ENCODE measurements around the gene RPTOR. TPM values are rescaled to one million over a fixed set of nuclear protein-coding genes. Genes with fewer than 3 reads are reported as not detected.

RPTOR gene
- total RNA-seq, 6 donors from 2014 or later, result 26.8 to 109 (median 36.8) TPM

GRCh38 chr17:80969674-80970043, 425.0 kb downstream of the RPTOR start:
- peaks cover 12 to 28% (median 25%) of the 10 kb centered on the region in 4 donors for H3K4me1 ChIP-seq
- no peak for DNase-seq
- peak overlapping the region in 1 of 4 donors; percentile 11 for H3K4me3 ChIP-seq
- TF ChIP-seq POLR2AphosphoS5 (IDR thresholded peaks at IDR 0.05), result no peak
- TF ChIP-seq EP300 (IDR thresholded peaks at IDR 0.05), result no peak
- TF ChIP-seq POLR2A (IDR thresholded peaks at IDR 0.05), result no peak
- TF ChIP-seq CTCF (IDR thresholded peaks at IDR 0.05), result no peak
- H3K27me3 ChIP-seq, result no peaks in the 10 kb centered on the region
- whole genome bisulfite sequencing, 2 donors, result 80 to 90% methylated on average over 7 of the region's 10 CpGs
- ATAC-seq (ENCODE audit: low FRiP score in 2 of 2), result no peak
- peaks cover 0 to 16% (median 6%) of the 10 kb centered on the region in 4 donors for H3K36me3 ChIP-seq
- H3K27ac ChIP-seq, result peak overlapping the region in 1 of 4 donors; percentile 75
- no peaks in the 10 kb centered on the region for H3K9me3 ChIP-seq

- Histone ChIP-seq H3K4me1 (peaks cover 12 to 28% (median 25%) of the 10 kb centered on the region in 4 donors), H3K4me3 (no peak overlapping the region), H3K9me3 (no peaks in the 10 kb centered on the region), H3K27me3 (no peaks in the 10 kb centered on the region), H3K36me3 (peaks cover 0 to 11% (median 2%) of the 10 kb centered on the region in 4 donors), H3K27ac (peak overlapping the region in 1 of 4 donors; percentile 75)
- DNase-seq (peak in 1 of 2 donors; percentile 65), ATAC-seq (ENCODE audit: low FRiP score in 2 of 2) (peak; percentile 48 to 49)
- 52% methylated on average over 18 of the region's 20 CpGs; no CpG with 5 or more reads in 1 of the 2 donors for WGBS, 2 donors
- TF ChIP-seq CTCF (IDR thresholded peaks at IDR 0.05) (peak in 3 of 6 experiments; percentile 44 to 54 (median 52)), POLR2AphosphoS5 (IDR thresholded peaks at IDR 0.05) (no peak)
These were observed 425.6 kb downstream of the RPTOR start for GRCh38 chr17:80970044-80970761.

GRCh38 chr17:80970762-80971703, 426.4 kb downstream of the RPTOR start:
- peak in 1 of 2 donors; percentile 68 for DNase-seq
- no peaks in the 10 kb centered on the region for H3K9me3 ChIP-seq
- peaks cover 0 to 3% (median 0%) of the 10 kb centered on the region in 4 donors for H3K36me3 ChIP-seq
- H3K27ac ChIP-seq, result no peak overlapping the region
- 62 to 66% methylated on average over 18 to 25 of the region's 26 CpGs for WGBS, 2 donors
- peaks cover 12 to 28% (median 25%) of the 10 kb centered on the region in 4 donors for H3K4me1 ChIP-seq
- H3K27me3 ChIP-seq, result no peaks in the 10 kb centered on the region
- no peak for TF ChIP-seq EP300 (IDR thresholded peaks at IDR 0.05)
- peak in 1 of 6 experiments; percentile 0 for TF ChIP-seq CTCF (IDR thresholded peaks at IDR 0.05)
- TF ChIP-seq POLR2AphosphoS5 (IDR thresholded peaks at IDR 0.05), result no peak
- TF ChIP-seq POLR2A (IDR thresholded peaks at IDR 0.05), result no peak
- ATAC-seq (ENCODE audit: low FRiP score in 2 of 2), result no peak
- no peak overlapping the region for H3K4me3 ChIP-seq

DNA sequence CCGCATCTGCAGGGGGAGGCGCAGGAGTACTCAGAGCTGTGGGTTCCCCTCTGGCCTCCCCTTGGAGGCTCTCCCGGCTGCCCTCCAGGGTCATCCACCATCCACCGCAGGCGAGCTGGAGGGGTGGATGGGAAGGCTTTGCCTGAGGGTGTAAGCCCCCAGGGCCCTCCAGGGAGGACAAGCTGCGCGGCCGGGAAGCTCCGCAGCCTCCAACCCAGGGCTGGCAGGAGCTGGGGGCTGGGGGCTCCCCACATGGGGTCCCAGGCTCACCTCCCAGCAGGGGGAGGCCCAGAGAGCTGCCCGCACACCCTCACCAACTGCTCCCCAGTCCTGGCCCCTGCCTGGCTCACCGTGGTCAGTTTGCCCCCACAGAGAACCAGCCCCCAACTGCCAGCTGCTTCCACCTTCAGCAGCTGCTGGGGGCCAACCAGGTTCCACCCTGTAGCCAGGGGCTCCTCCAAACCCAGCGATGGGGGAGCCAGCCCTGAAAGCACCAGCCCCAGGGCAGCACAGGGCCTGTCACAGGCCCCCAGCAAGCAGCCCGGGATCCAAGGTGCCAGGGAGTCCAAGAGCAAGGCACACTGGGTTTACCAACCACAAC, 427.2 kb downstream of the RPTOR start:
- 83 to 86% methylated on average over 1 to 9 of the region's 13 CpGs for WGBS, 2 donors
- no peak for ATAC-seq (ENCODE audit: low FRiP score in 2 of 2)
- no peaks in the 10 kb centered on the region for H3K27me3 ChIP-seq

More for the DNA sequence above, 427.2 kb downstream of the RPTOR start:
- TF ChIP-seq CTCF (IDR thresholded peaks at IDR 0.05), result no peak
- TF ChIP-seq POLR2A (IDR thresholded peaks at IDR 0.05), result no peak
- TF ChIP-seq POLR2AphosphoS5 (IDR thresholded peaks at IDR 0.05), result no peak
- no peak for TF ChIP-seq EP300 (IDR thresholded peaks at IDR 0.05)
- peaks cover 12 to 28% (median 25%) of the 10 kb centered on the region in 4 donors for H3K4me1 ChIP-seq
- DNase-seq, result peak in 1 of 2 donors; percentile 77
- no peak overlapping the region for H3K4me3 ChIP-seq
- H3K27ac ChIP-seq, result no peak overlapping the region
- no peaks in the 10 kb centered on the region for H3K36me3 ChIP-seq
- H3K9me3 ChIP-seq, result no peaks in the 10 kb centered on the region

Data from upper lobe of left lung (tissue), 6 donors.